PC-3 (cell line): Measurements from ENCODE around the gene C1orf210. TPM values are rescaled to one million over a fixed set of nuclear protein-coding genes. Genes with fewer than 3 reads are reported as not detected.

Experiments
- ATAC-seq: fragments of 200-7000 bp; cut with Tn5 transposase; 2 replicates; pipeline ENCODE4 v1.9.1; 2020; ENCODE audit warnings: mild to moderate bottlenecking, moderate library complexity
- BruUV-seq: library from RNA; stranded (reverse); fragments of 400-500 nt; replicated peaks from 2 replicates; lab custom pipeline; 2021; lab: Mats Ljungman, UMichigan
- CTCF ChIA-PET: fragments of 300-600 bp; sonication (Branson Sonifier 250); formaldehyde crosslinking; loops from one replicate; lab custom pipeline; 2022; ENCODE audit warnings: antibody characterized with exemption; lab: Charles Lee
- POLR2A ChIA-PET: fragments of 300-600 bp; sonication (Branson Sonifier 250); formaldehyde crosslinking; loops from one replicate; lab custom pipeline; 2022; ENCODE audit warnings: antibody characterized with exemption; ENCODE audit not compliant: unreplicated experiment; lab: Charles Lee
- DNase-seq: peaks from one replicate; pipeline ENCODE4 v3.0.0-alpha.2; 2015
- H2AFZ ChIP-seq: fragments of 300-600 bp; sonication (generic); 2 replicates; pipeline ENCODE4 v1.6.0; 2016; ENCODE audit warnings: antibody characterized with exemption, low read length
- H3F3A ChIP-seq: fragments of 300-600 bp; sonication (generic); one replicate; pipeline ENCODE4 v1.6.0; 2017; ENCODE audit warnings: antibody characterized with exemption, low read length, control low read depth, mild to moderate bottlenecking; ENCODE audit not compliant: unreplicated experiment
- H3K27ac ChIP-seq: fragments of 300-600 bp; sonication (generic); 2 replicates; pipeline ENCODE4 v1.5.1; 2016; ENCODE audit warnings: mild to moderate bottlenecking, low read length
- H3K27me3 ChIP-seq: fragments of 300-600 bp; sonication (generic); 2 replicates; pipeline ENCODE4 v1.6.1; 2016; ENCODE audit warnings: low read length, mixed read lengths
- H3K36me3 ChIP-seq: fragments of 300-600 bp; sonication (generic); 2 replicates; pipeline ENCODE4 v1.6.1; 2016; ENCODE audit warnings: low read depth, mixed run types, low read length, mixed read lengths
- H3K4me1 ChIP-seq: fragments of 300-600 bp; sonication (generic); 2 replicates; pipeline ENCODE4 v1.5.1; 2016; ENCODE audit warnings: low read length; ENCODE audit not compliant: insufficient read depth
- H3K4me2 ChIP-seq: fragments of 300-600 bp; sonication (generic); 2 replicates; pipeline ENCODE4 v1.6.0; 2016; ENCODE audit warnings: low read length
- H3K4me3 ChIP-seq: fragments of 300-600 bp; sonication (generic); 2 replicates; pipeline ENCODE4 v1.5.1; 2016; ENCODE audit warnings: mild to moderate bottlenecking, low read length, mixed read lengths
- H3K79me2 ChIP-seq: fragments of 300-600 bp; sonication (generic); 2 replicates; pipeline ENCODE4 v1.6.1; 2017; ENCODE audit warnings: low read length, mixed read lengths
- H3K9ac ChIP-seq: fragments of 300-600 bp; sonication (generic); 2 replicates; pipeline ENCODE4 v1.6.0; 2016; ENCODE audit warnings: mild to moderate bottlenecking, low read length
- H3K9me2 ChIP-seq: fragments of 300-600 bp; sonication (generic); replicated peaks from 2 replicates; pipeline ENCODE4 v1.6.1; 2016; ENCODE audit warnings: mixed run types, low read length, mixed read lengths
- H3K9me3 ChIP-seq: fragments of 300-600 bp; sonication (generic); 2 replicates; pipeline ENCODE4 v1.6.1; 2016; ENCODE audit warnings: low read length, mixed read lengths
- H4K20me1 ChIP-seq: fragments of 300-600 bp; sonication (generic); 2 replicates; pipeline ENCODE4 v1.6.1; 2016; ENCODE audit warnings: low read length, mixed read lengths
- EZH2 ChIP-seq: fragments of 300-600 bp; sonication (generic); IDR thresholded peaks from one replicate; pipeline ENCODE4 v1.6.1; 2017; ENCODE audit warnings: antibody characterized with exemption, mild to moderate bottlenecking, low read length; ENCODE audit not compliant: unreplicated experiment
- EZH2phosphoT487 ChIP-seq: fragments of 300-600 bp; sonication (generic); IDR thresholded peaks from 2 replicates; pipeline ENCODE4 v1.6.1; 2018; ENCODE audit warnings: mild to moderate bottlenecking, antibody characterized with exemption, low read length, borderline replicate concordance
- intact Hi-C: fragments of 100-400 bp; cut with micrococcal nuclease; formaldehyde crosslinking; loops from 2 replicates; pipeline ENCODE4 v1.9.0; 2023
- total RNA-seq: library from RNA; depleted of rRNA; stranded (reverse); fragments of >200 nt; gene quantifications from 2 replicates; pipeline ENCODE4 v1.2.3, GENCODE V29; 2014; rRNA removed
- TF ChIP-seq, protein P1 (sequence below): fragments of 300-600 bp; sonication (generic); conservative IDR thresholded peaks from 2 replicates; pipeline ENCODE4 v1.5.1; 2017; ENCODE audit warnings: antibody characterized with exemption, low read depth, mild to moderate bottlenecking, low read length

C1orf210 gene
- total RNA-seq, 1 experiment from 2014 or later: 17.8 TPM

DNA sequence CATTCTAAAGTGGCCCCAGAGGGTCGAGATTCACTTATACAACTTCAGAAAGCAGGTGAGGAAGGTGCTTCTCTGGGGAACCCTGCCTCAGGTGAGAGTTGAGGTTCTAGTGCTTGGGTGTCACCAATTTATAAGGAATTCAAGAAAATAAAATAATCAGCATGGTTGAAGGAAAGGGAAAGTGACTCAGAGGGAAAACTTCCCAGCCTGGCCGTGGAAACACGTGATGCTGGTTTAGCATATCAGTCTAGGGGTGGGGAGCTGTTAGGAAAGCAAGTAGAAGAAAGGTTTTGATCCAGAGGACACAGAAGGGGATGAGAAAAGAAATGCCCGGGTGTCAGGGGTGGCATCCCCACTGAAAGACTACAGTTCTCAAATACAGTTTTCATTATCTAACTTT is 53.3 kb downstream of the C1orf210 start:
- BruUV-seq: no TSS peak
- H3K4me2 ChIP-seq: peak overlapping the region; percentile 55
- CTCF ChIA-PET: no interaction called here

More for the DNA sequence above, 53.3 kb downstream of the C1orf210 start:
- Histone ChIP-seq H3K36me3 (no peaks in the 10 kb centered on the region), H2AFZ (peak overlapping the region; percentile 66), H3K27me3 (no peaks in the 10 kb centered on the region), H3K9me3 (no peaks in the 10 kb centered on the region), H3K9ac (no peak overlapping the region), H4K20me1 (no peaks in the 10 kb centered on the region), H3K79me2 (no peaks in the 10 kb centered on the region), H3F3A (no peaks in the 10 kb centered on the region), H3K9me2 (no peaks in the 10 kb centered on the region), H3K4me1 (peaks cover 24% of the 10 kb centered on the region), H3K27ac (no peak overlapping the region), H3K4me3 (no peak overlapping the region)
- DNase-seq (peak; percentile 58), ATAC-seq (peak; percentile 44; the same call in 1 of the 2 replicates)
- intact Hi-C loops: no loop called here
- TF ChIP-seq EZH2phosphoT487 (no peak), EZH2 (no peak)
- TF ChIP-seq, protein P1, sequence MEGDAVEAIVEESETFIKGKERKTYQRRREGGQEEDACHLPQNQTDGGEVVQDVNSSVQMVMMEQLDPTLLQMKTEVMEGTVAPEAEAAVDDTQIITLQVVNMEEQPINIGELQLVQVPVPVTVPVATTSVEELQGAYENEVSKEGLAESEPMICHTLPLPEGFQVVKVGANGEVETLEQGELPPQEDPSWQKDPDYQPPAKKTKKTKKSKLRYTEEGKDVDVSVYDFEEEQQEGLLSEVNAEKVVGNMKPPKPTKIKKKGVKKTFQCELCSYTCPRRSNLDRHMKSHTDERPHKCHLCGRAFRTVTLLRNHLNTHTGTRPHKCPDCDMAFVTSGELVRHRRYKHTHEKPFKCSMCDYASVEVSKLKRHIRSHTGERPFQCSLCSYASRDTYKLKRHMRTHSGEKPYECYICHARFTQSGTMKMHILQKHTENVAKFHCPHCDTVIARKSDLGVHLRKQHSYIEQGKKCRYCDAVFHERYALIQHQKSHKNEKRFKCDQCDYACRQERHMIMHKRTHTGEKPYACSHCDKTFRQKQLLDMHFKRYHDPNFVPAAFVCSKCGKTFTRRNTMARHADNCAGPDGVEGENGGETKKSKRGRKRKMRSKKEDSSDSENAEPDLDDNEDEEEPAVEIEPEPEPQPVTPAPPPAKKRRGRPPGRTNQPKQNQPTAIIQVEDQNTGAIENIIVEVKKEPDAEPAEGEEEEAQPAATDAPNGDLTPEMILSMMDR: no peak
- POLR2A ChIA-PET: interaction anchor here (0.6 kb wide), 1 partner anchor 418 kb away, joined by 3 read pairs; the partner anchor contains the start of gene KDM4A

Other genes starting within 250 kb of the C1orf210 start
- 274 and 338 TPM in 2 replicates for gene EBNA1BP2, start 113.3 kb downstream of the C1orf210 start, total RNA-seq
- 1.2 and 2.6 TPM in 2 replicates for gene CFAP57, start 113.3 kb downstream of the C1orf210 start, total RNA-seq
- 8.6 and 9.8 TPM in 2 replicates for gene TMEM125, start 15.6 kb downstream of the C1orf210 start, total RNA-seq
- gene TIE1, start 15.4 kb upstream of the C1orf210 start, total RNA-seq: 1.5 and 1.8 TPM in 2 replicates
- gene MPL, start 52.2 kb upstream of the C1orf210 start, total RNA-seq: 0.35 TPM in 1 of 2 replicates, not detected in the other
- 312 and 349 TPM in 2 replicates for gene CDC20, start 73.4 kb upstream of the C1orf210 start, total RNA-seq
- gene ELOVL1, start 82.4 kb upstream of the C1orf210 start, total RNA-seq: 89.5 and 128 TPM in 2 replicates
- gene MED8, start 104.2 kb upstream of the C1orf210 start, total RNA-seq: 35.5 and 41.8 TPM in 2 replicates
- 22.2 and 31.3 TPM in 2 replicates for gene SZT2, start 104.3 kb upstream of the C1orf210 start, total RNA-seq
- 87.1 and 89.8 TPM in 2 replicates for gene HYI, start 168.3 kb upstream of the C1orf210 start, total RNA-seq
- 67.4 and 100 TPM in 2 replicates for gene PTPRF, start 245.3 kb upstream of the C1orf210 start, total RNA-seq